Measurements from ENCODE around the gene BUD23.
"Not testable (repeated sequence)": the region's sequence is repeated elsewhere in the genome, so short reads cannot be mapped to it uniquely, and the experiment has no call there.

BUD23 gene

GRCh38 chr7:73683056-73683787, at the start of gene BUD23, which contains the start of gene DNAJC30:
Gene BUD23, plus strand, starts transcription at chr7:73683597. Its CDS starts 29 bp downstream, at chr7:73683626.
Gene DNAJC30, minus strand, starts transcription at chr7:73683453. Its CDS starts 30 bp downstream, at chr7:73683423.
- peak; percentile 97 for DNase-seq (ENCODE audit: low read depth)

GRCh38 chr7:73633844-73634243, 49.6 kb upstream of the BUD23 start:
- no peak for DNase-seq (ENCODE audit: low read depth)

- no peak for DNase-seq (ENCODE audit: low read depth)
These were observed 47.8 kb upstream of the BUD23 start for GRCh38 chr7:73635428-73636200.

- DNase-seq (ENCODE audit: low read depth): no peak
These were observed 44.5 kb upstream of the BUD23 start for GRCh38 chr7:73638911-73639310.

GRCh38 chr7:73642834-73643233, 40.6 kb upstream of the BUD23 start:
- DNase-seq (ENCODE audit: low read depth): no peak

GRCh38 chr7:73644688-73645286, 38.6 kb upstream of the BUD23 start:
- DNase-seq (ENCODE audit: low read depth): no peak

GRCh38 chr7:73645643-73646174, 37.7 kb upstream of the BUD23 start:
- no peak for DNase-seq (ENCODE audit: low read depth)

GRCh38 chr7:73646785-73647724, 36.3 kb upstream of the BUD23 start:
- no peak for DNase-seq (ENCODE audit: low read depth)

GRCh38 chr7:73647725-73648592, 35.4 kb upstream of the BUD23 start:
- DNase-seq (ENCODE audit: low read depth): peak; percentile 17

- no peak for DNase-seq (ENCODE audit: low read depth)
These were observed 34.6 kb upstream of the BUD23 start for GRCh38 chr7:73648593-73649332.

GRCh38 chr7:73649576-73649975, 33.8 kb upstream of the BUD23 start:
- DNase-seq (ENCODE audit: low read depth): no peak

- no peak for DNase-seq (ENCODE audit: low read depth)
These were observed 32.9 kb upstream of the BUD23 start for GRCh38 chr7:73650524-73650923.

- no peak for DNase-seq (ENCODE audit: low read depth)
These were observed 30.9 kb upstream of the BUD23 start for GRCh38 chr7:73652541-73652949.

- not testable (repeated sequence) for DNase-seq (ENCODE audit: low read depth)
These were observed 28.1 kb upstream of the BUD23 start for GRCh38 chr7:73655309-73655708.

- no peak for DNase-seq (ENCODE audit: low read depth)
These were observed 23.4 kb upstream of the BUD23 start for GRCh38 chr7:73659983-73660382.

GRCh38 chr7:73660594-73660993, 22.8 kb upstream of the BUD23 start:
- not testable (repeated sequence) for DNase-seq (ENCODE audit: low read depth)

GRCh38 chr7:73663033-73663432, 20.4 kb upstream of the BUD23 start:
- DNase-seq (ENCODE audit: low read depth): no peak

GRCh38 chr7:73667344-73668102, 15.9 kb upstream of the BUD23 start, which contains the start of gene VPS37D:
Gene VPS37D, plus strand, starts transcription at chr7:73667831. Its CDS starts 128 bp downstream, at chr7:73667959.
- DNase-seq (ENCODE audit: low read depth): peak; percentile 97

Data from activated T-cell treated with anti-CD3 and anti-CD28 coated beads for 1 hour (primary cell).